HG03521 (cell line): Measurements from ENCODE around the gene TMEM145.
"Not testable (repeated sequence)": the region's sequence is repeated elsewhere in the genome, so short reads cannot be mapped to it uniquely, and the experiment has no call there.

Experiments used
- ATAC-seq: cut with Tn5 transposase; IDR thresholded peaks from one replicate; pipeline ENCODE4 v1.9.1; 2021; ENCODE audit warnings: mild to moderate bottlenecking, moderate library complexity; ENCODE audit not compliant: unreplicated experiment

Gene TMEM145

DNA sequence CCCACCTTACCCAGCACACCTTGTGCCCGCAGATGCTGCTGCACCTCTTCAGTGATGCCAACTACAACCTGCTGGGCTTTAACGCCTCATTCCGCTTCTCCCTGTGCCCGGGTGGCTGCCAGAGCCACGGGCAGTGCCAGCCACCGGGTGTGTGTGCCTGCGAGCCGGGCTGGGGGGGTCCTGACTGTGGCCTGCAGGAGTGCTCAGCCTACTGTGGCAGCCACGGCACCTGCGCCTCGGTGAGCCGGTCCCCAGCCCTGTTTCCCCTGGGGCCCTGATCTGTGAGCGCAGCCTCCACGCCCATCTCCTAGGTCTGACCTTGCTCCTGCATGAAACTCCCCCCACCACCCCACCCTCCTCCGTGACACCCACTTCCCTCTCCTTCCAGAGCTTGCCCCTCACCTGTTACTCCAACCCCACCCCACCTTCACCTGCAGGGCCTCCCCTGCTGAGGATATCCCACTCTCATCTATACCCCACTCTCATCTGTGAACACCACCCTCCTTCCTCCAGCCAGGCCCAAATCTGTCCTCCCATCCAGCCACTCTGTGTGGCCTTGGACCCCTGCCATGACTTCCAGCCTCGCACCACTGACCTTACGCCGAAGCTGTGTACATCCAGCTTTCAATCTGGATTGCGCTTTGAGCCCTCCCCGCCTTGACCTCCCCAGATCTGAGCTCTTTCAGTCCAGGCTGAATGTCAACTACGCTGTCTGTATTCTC lies 21.0 kb downstream of the TMEM145 start:
- no peak for ATAC-seq

DNA sequence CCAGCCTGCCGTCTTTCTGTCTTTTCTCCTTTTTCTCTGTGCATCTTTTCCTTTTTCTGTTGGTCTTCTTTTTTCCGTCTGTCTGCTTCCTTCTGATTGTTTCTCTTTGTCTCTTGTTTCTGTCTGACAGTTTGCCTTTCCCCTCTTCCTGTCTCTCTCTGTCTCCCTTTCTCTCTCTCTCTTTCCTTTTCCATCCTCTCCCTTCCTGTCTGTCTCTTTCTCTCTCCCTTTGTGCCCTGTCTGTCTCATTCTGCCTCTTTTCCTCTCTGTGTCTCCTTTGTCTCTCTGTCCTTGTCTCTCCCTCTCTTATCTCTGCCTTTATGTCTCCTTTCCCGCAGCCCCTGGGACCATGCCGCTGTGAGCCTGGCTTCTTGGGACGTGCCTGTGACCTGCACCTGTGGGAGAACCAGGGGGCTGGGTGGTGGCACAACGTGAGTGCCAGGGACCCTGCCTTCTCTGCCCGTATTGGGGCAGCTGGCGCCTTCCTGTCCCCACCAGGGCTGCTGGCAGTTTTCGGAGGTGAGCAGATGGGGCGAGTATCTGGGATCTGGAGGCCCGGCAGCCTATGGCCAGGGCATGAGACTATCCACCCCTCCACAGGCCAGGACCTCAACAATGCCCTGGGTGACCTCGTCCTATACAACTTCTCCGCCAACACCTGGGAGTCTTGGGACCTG lies 21.7 kb downstream of the TMEM145 start:
- ATAC-seq: no peak

DNA sequence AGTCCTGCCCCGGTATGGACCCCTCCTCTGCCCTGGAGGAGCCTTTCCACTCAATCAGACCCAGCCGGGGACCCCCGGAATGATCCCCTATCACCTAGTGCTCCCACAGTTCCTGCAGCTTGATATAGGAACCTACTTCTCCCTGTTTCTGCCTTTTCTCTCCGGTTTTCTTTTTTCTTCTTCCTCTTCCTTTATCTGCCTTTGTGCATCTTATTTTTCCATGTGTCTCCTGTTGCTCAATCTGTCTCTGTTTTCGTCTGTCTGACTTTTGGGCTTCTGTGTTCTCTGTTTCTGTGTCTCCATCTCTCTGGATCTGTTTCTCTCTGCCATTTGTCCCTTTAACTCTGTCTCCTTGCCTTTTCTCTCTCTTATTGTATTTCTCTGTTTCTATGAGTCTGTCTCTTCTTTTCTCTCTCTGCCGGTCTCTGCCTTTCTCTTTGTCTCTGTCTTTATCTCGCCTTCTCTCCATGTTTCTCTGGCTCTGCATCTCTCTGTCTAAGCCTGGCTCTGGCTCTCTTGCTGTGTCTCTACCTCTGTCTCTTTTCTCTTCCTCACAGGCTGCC lies 22.3 kb downstream of the TMEM145 start:
- no peak for ATAC-seq

- ATAC-seq: no peak
Observed at GRCh38 chr19:42335971-42336370, 22.9 kb downstream of the TMEM145 start.

DNA sequence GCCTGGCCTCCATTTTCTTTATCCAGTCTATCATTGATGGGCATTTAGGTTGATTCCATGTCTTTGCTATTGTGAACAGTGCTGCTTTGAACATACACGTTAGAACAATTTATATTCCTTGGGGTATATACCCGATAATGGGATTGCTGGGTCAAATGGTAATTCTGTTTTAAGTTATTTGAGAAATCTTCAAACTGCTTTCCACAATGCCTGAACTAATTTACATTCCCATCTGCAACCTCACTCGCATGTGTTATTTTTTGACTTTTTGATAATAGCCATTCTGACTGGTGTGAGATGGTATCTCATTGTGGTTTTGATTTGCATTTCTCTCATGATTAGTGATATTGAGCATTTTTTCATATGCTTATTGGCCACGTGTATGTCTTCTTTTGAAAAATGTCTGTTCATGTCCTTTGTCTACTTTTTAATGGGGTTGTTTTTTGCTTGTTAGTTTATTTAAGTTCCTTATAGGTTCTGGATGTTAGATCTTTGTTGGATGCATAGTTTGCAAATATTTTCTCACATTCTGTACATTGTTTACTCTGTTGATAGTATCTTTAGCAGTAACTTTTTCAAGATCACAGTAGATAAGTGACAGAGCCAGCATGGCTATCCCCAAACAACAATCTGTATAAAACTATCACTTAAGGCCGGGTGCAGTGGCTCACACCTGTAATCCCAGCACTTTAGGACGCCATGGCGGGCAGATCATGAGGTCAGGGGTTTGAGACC lies 26.2 kb downstream of the TMEM145 start:
- ATAC-seq: not testable (repeated sequence)

DNA sequence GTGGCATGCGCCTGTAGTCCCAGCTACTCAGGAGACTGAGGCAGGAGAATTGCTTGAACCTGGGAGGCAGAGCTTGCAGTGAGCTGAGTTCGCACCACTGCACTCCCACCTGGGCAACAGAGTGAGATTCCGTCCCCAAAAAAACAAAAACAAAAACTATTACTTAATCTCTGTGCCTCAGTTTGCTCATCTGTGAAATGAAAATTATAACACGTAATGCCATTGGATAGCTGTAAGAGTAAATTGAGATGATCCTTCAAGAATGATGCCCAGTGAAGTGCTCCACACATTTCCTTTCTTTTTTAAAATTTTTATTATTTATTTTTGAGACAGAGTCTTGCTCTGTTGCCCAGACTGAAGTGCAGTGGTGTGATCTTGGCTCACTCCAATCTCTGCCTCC lies 26.8 kb downstream of the TMEM145 start:
- ATAC-seq: not testable (repeated sequence)

DNA sequence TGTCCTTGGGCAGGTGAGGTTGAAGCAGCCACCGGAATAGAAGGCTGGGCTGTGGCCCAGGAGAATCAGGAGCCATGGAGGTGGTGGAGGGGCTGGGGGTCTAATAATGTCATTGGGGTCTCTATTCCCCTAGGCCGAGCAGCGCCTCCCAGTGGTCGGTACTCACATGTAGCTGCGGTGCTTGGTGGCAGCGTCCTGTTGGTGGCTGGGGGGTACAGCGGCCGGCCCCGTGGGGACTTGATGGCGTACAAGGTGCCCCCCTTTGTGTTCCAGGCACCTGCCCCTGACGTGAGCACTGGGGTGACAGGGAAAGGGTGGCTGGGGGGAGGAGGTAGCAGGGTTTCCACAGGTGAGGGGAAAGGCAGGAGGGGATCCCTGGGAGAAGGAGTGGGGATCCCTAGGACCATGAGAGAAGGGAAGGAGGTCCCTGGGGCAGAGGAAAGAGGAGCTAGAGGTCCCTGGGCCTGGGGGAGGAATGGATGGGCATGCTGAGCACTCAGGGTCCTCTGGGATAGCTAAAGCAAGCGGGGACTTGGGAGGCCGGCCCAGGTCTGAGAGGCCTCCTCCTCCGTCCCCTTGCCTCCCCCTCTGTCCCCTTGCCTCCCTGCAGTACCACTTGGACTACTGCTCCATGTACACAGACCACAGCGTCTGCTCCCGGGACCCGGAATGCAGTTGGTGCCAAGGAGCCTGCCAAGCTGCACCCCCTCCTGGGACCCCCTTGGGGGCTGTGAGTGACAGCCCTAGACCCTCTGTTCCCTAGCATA lies 30.4 kb downstream of the TMEM145 start:
- ATAC-seq: no peak

GRCh38 chr19:42344336-42344893 lies 31.3 kb downstream of the TMEM145 start:
- no peak for ATAC-seq

DNA sequence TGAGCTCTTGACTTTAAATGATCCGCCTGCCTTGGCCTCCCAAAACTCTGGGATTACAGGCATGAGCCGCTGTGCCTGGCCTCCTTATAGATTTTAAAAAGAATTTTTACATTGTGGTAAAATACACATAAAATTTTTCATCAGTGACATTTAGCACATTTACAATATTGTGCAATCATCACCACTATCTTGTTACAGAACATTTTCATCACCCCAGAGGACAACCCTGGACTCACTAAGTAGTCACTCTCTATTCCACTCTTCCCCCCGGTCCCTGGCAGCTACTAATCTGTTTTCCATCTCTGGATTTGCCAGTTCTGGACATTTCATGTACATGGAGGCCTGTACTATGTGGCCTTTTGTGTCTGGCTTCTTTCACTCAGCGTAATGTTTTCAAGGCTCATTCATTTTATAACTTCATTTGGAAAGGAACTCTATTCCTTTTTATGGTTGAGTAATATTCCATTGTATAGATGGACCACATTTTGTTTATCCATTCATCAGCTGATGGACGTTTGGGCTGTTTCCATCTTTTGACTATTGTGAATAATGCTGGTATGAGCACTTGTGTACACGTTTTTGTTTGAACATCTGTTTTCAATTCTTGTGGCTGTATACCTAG lies 32.2 kb downstream of the TMEM145 start:
- no peak for ATAC-seq

DNA sequence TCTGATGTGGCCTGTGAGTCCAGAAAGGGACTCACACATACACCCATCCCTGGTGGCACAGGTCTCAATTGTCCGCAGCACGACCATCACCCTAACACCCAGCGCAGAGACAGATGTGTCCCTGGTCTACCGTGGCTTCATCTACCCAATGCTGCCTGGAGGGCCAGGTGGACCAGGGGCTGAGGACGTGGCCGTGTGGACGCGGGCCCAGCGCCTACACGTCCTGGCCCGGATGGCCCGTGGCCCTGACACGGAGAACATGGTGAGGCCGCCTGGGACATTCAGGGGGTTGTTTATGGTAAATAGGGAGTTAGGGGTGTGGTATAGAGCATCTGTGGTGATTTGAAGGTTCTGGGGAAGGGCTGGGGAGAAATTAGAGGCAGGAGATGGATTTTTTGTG lies 35.1 kb downstream of the TMEM145 start:
- no peak for ATAC-seq

GRCh38 chr19:42349378-42350107 lies 36.4 kb downstream of the TMEM145 start:
- ATAC-seq: no peak

GRCh38 chr19:42350417-42350816 lies 37.3 kb downstream of the TMEM145 start:
- no peak for ATAC-seq

DNA sequence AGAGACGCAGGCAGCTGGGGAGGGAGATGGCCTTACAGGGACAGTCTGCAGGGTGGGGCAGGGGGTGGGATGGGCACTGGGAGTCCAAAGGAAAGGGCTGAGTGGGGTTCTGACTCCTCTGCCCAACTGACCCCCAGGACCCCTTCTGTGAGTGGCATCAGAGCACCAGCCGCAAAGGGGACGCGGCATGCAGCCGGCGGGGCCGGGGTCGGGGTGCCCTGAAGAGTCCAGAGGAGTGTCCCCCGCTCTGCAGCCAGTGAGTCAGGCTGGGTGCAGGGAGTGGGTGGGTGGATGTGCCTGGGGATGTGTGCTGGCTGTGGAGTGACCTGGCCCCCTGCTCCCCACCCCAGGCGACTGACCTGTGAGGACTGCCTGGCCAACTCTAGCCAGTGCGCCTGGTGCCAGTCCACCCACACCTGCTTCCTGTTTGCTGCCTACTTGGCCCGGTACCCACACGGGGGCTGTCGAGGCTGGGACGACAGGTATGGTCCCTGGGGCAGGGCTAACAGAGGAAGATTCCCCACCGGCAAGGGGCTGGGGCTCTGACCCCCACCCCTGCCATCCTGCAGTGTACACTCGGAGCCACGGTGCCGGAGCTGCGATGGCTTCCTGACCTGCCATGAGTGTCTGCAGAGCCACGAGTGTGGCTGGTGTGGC lies 38.1 kb downstream of the TMEM145 start:
- no peak for ATAC-seq

- no peak for ATAC-seq
Observed at GRCh38 chr19:42352301-42353259, 39.5 kb downstream of the TMEM145 start.

DNA sequence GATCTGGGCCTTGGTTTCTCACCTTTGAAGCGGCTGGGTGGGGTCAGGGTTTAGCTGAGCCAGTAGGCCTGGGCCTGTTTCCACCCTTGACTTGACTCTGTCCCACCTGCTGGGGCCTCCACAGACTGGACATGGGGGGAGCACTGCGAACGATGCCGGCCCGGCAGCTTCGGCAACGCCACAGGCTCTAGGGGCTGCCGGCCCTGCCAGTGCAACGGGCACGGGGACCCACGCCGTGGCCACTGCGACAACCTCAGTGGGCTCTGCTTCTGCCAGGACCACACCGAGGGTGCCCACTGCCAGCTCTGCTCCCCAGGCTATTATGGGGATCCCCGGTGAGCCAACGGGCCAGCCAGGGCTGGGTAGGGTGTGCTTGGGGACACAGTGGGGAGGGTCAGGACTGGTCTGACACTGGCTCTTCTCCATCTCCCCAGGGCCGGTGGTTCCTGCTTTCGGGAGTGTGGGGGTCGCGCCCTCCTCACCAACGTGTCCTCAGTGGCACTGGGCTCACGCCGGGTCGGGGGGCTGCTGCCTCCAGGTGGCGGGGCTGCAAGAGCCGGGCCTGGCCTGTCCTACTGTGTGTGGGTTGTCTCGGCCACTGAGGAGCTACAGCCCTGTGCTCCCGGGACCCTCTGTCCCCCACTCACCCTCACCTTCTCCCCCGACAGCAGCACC lies 40.4 kb downstream of the TMEM145 start:
- no peak for ATAC-seq

- no peak for ATAC-seq
Observed at GRCh38 chr19:42355896-42356295, 42.8 kb downstream of the TMEM145 start.

DNA sequence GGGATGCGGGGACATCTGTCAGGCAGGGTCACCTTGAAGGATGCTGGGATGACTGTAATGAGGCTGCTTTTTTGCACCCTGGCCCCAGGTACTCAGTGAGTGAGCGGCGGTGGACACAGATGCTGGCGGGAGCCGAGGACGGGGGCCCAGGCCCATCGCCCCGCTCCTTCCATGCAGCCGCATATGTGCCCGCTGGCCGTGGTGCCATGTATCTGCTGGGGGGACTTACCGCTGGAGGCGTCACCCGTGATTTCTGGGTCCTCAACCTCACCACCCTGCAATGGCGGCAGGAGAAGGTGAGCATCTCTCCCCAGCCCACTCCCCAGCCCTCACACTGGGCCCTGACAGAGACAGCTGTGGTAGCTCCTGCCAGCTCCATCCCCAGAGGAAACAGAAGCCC lies 43.6 kb downstream of the TMEM145 start:
- ATAC-seq: no peak
